ENCODE measurements around the gene CELF2. TPM values are rescaled to one million over a fixed set of nuclear protein-coding genes. Genes with fewer than 3 reads are reported as not detected.

Gene CELF2
- total and polyA plus RNA-seq, 2 of the 4 experiments (the other 2 are of a cell fraction) = 3.5 to 6.6 TPM

DNA sequence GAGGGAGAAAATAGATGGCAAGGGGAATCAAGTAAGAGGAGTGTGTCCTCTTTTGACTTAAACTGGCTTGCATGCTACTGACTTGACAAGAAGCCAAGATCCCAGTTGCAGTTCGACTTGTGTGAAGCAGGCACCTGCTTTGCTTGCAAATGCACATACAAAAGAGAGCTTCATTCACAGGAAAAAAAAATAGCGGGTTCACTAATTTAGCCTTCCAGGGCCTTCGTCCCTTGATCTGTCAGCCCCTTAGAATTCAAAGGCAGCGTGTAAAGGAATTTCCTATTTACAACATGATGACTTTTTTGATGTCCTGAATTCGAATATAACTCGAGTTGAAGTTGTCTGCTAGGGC, 192.1 kb downstream of the CELF2 start:
- in situ Hi-C loops (cut with MboI; ENCODE audit: low sequenced_read_pairs) = no loop called here
- Histone ChIP-seq H3K27me3 (ENCODE audit: control insufficient read depth, insufficient read depth, low read length) (no peaks in the 10 kb centered on the region), H2BK15ac (ENCODE audit: low read depth, low read length) (no peak overlapping the region), H3K79me1 (ENCODE audit: low read depth in 1 of 2, low read length in 2 of 2) (no peaks in the 10 kb centered on the region), H3K14ac (replicated peaks; ENCODE audit: low read depth, low read length) (no peak overlapping the region), H3K18ac (ENCODE audit: low read depth, low read length) (no peak overlapping the region), H3K4me3 (ENCODE audit: insufficient read depth, low read depth, low read length) (no peak overlapping the region), H2BK5ac (ENCODE audit: low read depth, low read length, poor library complexity, severe bottlenecking) (no peak overlapping the region), H2AK5ac (ENCODE audit: low read depth, low read length) (no peak overlapping the region), H3K9ac (ENCODE audit: low read depth, low read length) (no peak overlapping the region), H2BK120ac (ENCODE audit: low read depth, low read length) (no peak overlapping the region), H4K91ac (ENCODE audit: insufficient read depth, low read depth, low read length) (no peak overlapping the region), H3K4ac (ENCODE audit: low read depth, low read length) (no peak overlapping the region), H3K27ac (ENCODE audit: insufficient read depth, low read length) (no peak overlapping the region), H3K4me1 (ENCODE audit: control insufficient read depth, insufficient read depth, low read length) (no peaks in the 10 kb centered on the region), H4K20me1 (ENCODE audit: insufficient read depth, low read length) (no peaks in the 10 kb centered on the region), H2AK9ac (replicated peaks; ENCODE audit: low read depth, low read length, poor library complexity) (no peak overlapping the region), H2AFZ (replicated peaks; ENCODE audit: low read length, poor library complexity) (no peak overlapping the region), H3K9me3 (ENCODE audit: control insufficient read depth, insufficient read depth, low read length) (no peaks in the 10 kb centered on the region), H4K5ac (ENCODE audit: low read depth, low read length) (no peak overlapping the region), H4K8ac (ENCODE audit: low read depth in 2 of 2, low read length in 2 of 2) (no peak overlapping the region), H3K23ac (ENCODE audit: low read depth, low read length) (no peak overlapping the region), H3K4me2 (ENCODE audit: low read depth, low read length) (no peak overlapping the region), H2BK20ac (ENCODE audit: low read depth, low read length) (no peak overlapping the region), H3K56ac (ENCODE audit: extremely low read depth, insufficient read depth, low read length) (no peak overlapping the region), H3K36me3 (ENCODE audit: control insufficient read depth, insufficient read depth, low read length) (no peaks in the 10 kb centered on the region), H3K9me1 (ENCODE audit: insufficient read depth, low read length) (no peaks in the 10 kb centered on the region)
- no TSS peak for BruUV-seq (replicated peaks)
- intact Hi-C loops (cut with micrococcal nuclease) = no loop called here
- ChIA-PET POLR2A (ENCODE audit: unreplicated experiment) (no interaction called here), CTCF (no interaction called here)
- no peak for TF ChIP-seq NFE2L2 (IDR thresholded peaks at IDR 0.05; ENCODE audit: low read depth, low read length)
- TF ChIP-seq FOS (IDR thresholded peaks at IDR 0.05; ENCODE audit: low read depth, low read length) = no peak
- no peak for TF ChIP-seq MXI1 (IDR thresholded peaks at IDR 0.05; ENCODE audit: borderline replicate concordance, low read depth, low read length)
- TF ChIP-seq, protein P1, sequence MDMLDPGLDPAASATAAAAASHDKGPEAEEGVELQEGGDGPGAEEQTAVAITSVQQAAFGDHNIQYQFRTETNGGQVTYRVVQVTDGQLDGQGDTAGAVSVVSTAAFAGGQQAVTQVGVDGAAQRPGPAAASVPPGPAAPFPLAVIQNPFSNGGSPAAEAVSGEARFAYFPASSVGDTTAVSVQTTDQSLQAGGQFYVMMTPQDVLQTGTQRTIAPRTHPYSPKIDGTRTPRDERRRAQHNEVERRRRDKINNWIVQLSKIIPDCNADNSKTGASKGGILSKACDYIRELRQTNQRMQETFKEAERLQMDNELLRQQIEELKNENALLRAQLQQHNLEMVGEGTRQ (IDR thresholded peaks at IDR 0.05; ENCODE audit: low read depth, low read length) = no peak
- TF ChIP-seq CHD1 (IDR thresholded peaks at IDR 0.05; ENCODE audit: low read depth, low read length) = no peak
- no peak for TF ChIP-seq CEBPB (IDR thresholded peaks at IDR 0.05; ENCODE audit: low read depth, low read length)
- no peak for TF ChIP-seq MAFK (IDR thresholded peaks at IDR 0.05; ENCODE audit: low read depth, low read length)
- TF ChIP-seq RCOR1 (IDR thresholded peaks at IDR 0.05; ENCODE audit: insufficient replicate concordance, low read length) = no peak
- TF ChIP-seq BHLHE40 (IDR thresholded peaks at IDR 0.05; ENCODE audit: low read depth, low read length) = no peak
- TF ChIP-seq, protein P2, sequence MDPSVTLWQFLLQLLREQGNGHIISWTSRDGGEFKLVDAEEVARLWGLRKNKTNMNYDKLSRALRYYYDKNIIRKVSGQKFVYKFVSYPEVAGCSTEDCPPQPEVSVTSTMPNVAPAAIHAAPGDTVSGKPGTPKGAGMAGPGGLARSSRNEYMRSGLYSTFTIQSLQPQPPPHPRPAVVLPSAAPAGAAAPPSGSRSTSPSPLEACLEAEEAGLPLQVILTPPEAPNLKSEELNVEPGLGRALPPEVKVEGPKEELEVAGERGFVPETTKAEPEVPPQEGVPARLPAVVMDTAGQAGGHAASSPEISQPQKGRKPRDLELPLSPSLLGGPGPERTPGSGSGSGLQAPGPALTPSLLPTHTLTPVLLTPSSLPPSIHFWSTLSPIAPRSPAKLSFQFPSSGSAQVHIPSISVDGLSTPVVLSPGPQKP (IDR thresholded peaks at IDR 0.05; ENCODE audit: borderline replicate concordance, low read depth, low read length) = no peak
- TF ChIP-seq, protein P3, sequence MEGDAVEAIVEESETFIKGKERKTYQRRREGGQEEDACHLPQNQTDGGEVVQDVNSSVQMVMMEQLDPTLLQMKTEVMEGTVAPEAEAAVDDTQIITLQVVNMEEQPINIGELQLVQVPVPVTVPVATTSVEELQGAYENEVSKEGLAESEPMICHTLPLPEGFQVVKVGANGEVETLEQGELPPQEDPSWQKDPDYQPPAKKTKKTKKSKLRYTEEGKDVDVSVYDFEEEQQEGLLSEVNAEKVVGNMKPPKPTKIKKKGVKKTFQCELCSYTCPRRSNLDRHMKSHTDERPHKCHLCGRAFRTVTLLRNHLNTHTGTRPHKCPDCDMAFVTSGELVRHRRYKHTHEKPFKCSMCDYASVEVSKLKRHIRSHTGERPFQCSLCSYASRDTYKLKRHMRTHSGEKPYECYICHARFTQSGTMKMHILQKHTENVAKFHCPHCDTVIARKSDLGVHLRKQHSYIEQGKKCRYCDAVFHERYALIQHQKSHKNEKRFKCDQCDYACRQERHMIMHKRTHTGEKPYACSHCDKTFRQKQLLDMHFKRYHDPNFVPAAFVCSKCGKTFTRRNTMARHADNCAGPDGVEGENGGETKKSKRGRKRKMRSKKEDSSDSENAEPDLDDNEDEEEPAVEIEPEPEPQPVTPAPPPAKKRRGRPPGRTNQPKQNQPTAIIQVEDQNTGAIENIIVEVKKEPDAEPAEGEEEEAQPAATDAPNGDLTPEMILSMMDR (conservative IDR thresholded peaks at IDR 0.05; ENCODE audit: low read depth, low read length) = no peak
- TF ChIP-seq RAD21 (IDR thresholded peaks at IDR 0.05; ENCODE audit: low read length) = no peak
- TF ChIP-seq SMC3 (IDR thresholded peaks at IDR 0.05; ENCODE audit: low read depth, low read length) = no peak
- no peak for TF ChIP-seq POLR2A (IDR thresholded peaks at IDR 0.05; ENCODE audit: low read depth, low read length)
- DNase-seq (no peak), ATAC-seq (ENCODE audit: low read depth) (no peak)
- no CpG with 5 or more reads among the region's 6 CpGs for WGBS, 2 experiments (ENCODE audit: extremely low coverage in 2 of 2, insufficient read length in 1 of 2)
- dilution Hi-C loops (cut with HindIII; ENCODE audit: low sequenced_read_pairs, unreplicated experiment) = no loop called here
